ENCODE data around the gene EDN2.
A peak's percentile ranks its signal among the peaks of the same experiment; 100 is the strongest.

The EDN2 gene

GRCh38 chr1:41498804-41499203 is 14.3 kb upstream of the EDN2 start:
- no peak for DNase-seq (ENCODE audit: low spot score)

GRCh38 chr1:41498391-41498790 is 13.9 kb upstream of the EDN2 start:
- DNase-seq (ENCODE audit: low spot score): no peak

- DNase-seq (ENCODE audit: low spot score): no peak
Observed at GRCh38 chr1:41497461-41498030, 13.1 kb upstream of the EDN2 start.

GRCh38 chr1:41497056-41497440 is 12.6 kb upstream of the EDN2 start:
- DNase-seq (ENCODE audit: low spot score): no peak

- peak; percentile 58 for DNase-seq (ENCODE audit: low spot score)
Observed at GRCh38 chr1:41496080-41497055, 11.9 kb upstream of the EDN2 start.

GRCh38 chr1:41495210-41495948 is 10.9 kb upstream of the EDN2 start:
- no peak for DNase-seq (ENCODE audit: low spot score)

- DNase-seq (ENCODE audit: low spot score): no peak
Observed at GRCh38 chr1:41494351-41495209, 10.1 kb upstream of the EDN2 start.

GRCh38 chr1:41493626-41494350 is 9.3 kb upstream of the EDN2 start:
- DNase-seq (ENCODE audit: low spot score): no peak

- DNase-seq (ENCODE audit: low spot score): no peak
Observed at GRCh38 chr1:41493117-41493536, 8.6 kb upstream of the EDN2 start.

GRCh38 chr1:41492341-41492848 is 7.9 kb upstream of the EDN2 start:
- DNase-seq (ENCODE audit: low spot score): no peak

- DNase-seq (ENCODE audit: low spot score): no peak
Observed at GRCh38 chr1:41490911-41491310, 6.4 kb upstream of the EDN2 start.

- DNase-seq (ENCODE audit: low spot score): no peak
Observed at GRCh38 chr1:41489561-41489960, 5.1 kb upstream of the EDN2 start.

- no peak for DNase-seq (ENCODE audit: low spot score)
Observed at GRCh38 chr1:41488040-41488951, 3.8 kb upstream of the EDN2 start.

- DNase-seq (ENCODE audit: low spot score): no peak
Observed at GRCh38 chr1:41487126-41488039, 2.9 kb upstream of the EDN2 start.

- DNase-seq (ENCODE audit: low spot score): no peak
Observed at GRCh38 chr1:41486371-41487125, 2.1 kb upstream of the EDN2 start.

- no peak for DNase-seq (ENCODE audit: low spot score)
Observed at GRCh38 chr1:41486053-41486370, 1.5 kb upstream of the EDN2 start.

- no peak for DNase-seq (ENCODE audit: low spot score)
Observed at GRCh38 chr1:41485605-41486004, 1.1 kb upstream of the EDN2 start.

GRCh38 chr1:41483960-41484401 is 502 bp downstream of the EDN2 start:
- DNase-seq (ENCODE audit: low spot score): no peak
